GM18873 (cell line): Measurements from ENCODE around the gene PRICKLE3.
"Not testable (repeated sequence)": the region's sequence is repeated elsewhere in the genome, so short reads cannot be mapped to it uniquely, and the experiment has no call there.

Experiments used
- ATAC-seq: cut with Tn5 transposase; IDR thresholded peaks from one replicate; pipeline ENCODE4 v1.9.1; 2021; ENCODE audit warnings: mild to moderate bottlenecking, moderate library complexity, moderate number of reproducible peaks; ENCODE audit not compliant: unreplicated experiment, low FRiP score

PRICKLE3 gene

DNA sequence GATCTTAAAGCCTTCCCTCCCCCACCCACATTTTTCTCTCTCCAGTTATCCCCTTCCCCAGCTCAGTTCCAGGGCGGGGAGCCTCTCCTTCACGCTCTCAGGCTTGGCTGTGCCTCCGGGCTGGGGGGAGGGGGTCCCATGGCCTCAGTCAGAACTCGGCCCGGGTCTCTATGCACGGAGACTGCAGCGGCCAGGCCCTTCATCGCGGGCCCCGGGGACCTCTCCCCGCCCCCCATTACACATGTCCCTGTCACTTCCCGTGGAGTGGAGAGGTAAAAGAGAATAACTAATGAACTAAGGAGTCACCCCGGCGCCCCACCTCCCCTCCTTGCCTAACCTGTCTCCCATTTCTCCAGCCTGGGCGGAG, 838 bp upstream of the PRICKLE3 start:
- no peak for ATAC-seq

DNA sequence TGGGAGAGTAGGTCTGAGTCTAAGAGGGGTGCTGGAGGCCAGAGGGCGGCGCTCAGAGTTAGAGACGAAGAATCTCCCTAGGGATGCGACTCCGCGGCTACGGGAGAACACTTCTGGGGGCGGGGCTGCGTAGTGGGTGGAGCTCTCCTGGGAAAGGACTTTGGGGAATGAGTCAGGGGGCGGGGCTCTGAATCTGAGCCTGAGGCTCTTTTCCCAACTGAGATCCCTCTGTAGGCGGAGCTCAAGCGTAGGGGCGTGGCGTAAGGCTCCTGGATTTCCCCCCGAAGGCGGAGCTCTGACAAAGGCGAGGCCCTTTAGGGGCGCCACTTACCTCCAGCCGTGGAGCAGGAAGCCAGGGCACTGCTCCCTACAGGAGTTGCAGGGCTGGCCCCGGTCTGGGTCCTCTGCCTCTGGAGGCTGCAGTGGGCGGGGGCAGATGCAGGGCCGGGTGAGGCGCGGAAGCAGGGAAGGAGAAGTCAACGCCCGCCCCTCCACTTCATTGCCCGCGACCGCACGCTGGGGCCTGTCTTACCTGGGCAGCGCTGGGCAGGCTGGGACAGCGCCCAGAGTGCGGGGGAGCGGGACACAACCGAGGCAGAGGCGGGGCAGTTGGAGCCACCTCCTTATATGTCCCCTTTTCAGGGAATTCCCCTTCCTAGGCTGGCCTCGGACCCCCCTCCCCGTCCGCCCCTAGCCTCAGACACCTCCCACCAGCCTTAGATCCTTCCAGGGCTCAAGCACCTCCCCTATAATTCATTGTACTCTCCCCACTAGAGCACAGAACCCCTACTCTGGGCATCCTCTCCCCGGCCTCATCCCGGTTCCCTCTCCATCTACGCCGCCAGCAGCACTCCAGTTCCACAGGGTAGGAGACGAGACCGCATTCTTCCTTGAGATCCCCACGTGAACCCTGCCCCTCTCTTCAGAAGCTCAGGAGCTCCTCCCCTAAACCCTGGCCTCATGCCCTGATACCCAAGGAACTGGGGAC, 1.6 kb downstream of the PRICKLE3 start:
- ATAC-seq = no peak

- ATAC-seq = no peak
Measured at GRCh38 chrX:49183701-49184281, 2.4 kb downstream of the PRICKLE3 start.

DNA sequence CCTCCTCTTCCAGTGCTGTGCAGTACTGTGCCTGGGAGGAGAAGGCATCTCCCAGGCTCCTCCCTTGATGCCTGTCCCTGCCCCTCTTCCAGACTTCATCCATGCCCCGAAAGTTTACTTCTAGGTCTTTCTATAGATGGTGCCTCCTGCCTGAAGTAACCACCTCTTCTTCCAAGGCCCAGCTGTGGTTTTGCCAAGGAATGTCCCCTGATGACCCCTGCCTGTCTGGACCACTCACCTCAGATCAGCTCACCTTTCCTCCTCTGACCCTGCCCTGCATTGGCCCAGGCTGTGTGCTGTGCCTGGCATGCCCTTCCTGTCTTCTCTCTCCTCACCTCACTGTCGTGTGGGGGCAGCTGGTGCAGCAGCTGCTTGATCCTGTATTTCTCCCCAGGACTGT, 6.8 kb downstream of the PRICKLE3 start:
- no peak for ATAC-seq

GRCh38 chrX:49178537-49178936, 7.6 kb downstream of the PRICKLE3 start:
- ATAC-seq = no peak

- no peak for ATAC-seq
Measured at GRCh38 chrX:49177873-49178480, 8.2 kb downstream of the PRICKLE3 start.

- ATAC-seq = no peak
Measured at GRCh38 chrX:49177338-49177833, 8.8 kb downstream of the PRICKLE3 start.

DNA sequence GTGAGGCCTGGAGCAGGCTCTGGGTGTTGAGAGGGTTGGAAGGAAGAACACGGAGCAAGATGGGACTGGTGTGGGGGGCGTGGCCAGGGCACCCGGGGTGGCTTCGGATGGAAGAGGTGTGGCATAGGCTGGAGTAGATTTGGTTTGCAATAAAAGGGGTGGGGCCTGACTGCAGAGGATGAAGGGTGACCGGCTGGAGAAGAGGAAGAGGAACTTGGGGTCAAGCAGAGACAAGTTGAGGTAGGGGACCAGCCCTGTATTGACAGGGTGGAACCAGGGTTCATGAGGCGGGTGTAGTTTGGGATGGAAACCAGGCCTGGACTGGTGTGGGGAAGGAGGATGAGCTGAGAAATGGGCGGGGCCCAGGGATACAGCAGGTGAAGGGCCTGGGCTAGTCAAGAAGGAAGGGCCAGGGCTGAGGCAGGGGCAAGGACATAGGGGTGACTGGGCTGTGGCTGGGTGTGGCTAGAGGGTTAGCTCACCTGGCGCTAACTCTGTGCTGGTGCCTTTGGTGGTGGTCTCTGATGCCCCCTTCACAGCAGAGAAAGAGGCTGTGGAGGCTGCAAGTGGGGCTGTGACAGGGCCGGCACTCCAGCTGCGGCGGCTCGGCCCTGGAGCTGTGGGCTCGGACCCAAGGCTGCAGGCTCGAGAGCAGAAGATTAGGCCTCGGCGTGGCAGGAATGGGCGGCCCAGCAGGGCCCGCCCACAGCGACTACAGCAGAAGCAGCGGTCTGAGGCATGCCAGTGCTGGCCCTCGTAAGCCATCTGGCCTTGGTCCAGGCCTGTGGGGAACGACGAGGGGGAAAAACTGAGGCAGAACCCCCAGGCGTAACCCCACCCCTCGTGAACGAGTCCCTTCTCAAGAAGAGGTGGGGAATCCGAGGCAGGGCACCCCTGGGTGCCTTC, 9.5 kb downstream of the PRICKLE3 start:
- ATAC-seq = no peak

DNA sequence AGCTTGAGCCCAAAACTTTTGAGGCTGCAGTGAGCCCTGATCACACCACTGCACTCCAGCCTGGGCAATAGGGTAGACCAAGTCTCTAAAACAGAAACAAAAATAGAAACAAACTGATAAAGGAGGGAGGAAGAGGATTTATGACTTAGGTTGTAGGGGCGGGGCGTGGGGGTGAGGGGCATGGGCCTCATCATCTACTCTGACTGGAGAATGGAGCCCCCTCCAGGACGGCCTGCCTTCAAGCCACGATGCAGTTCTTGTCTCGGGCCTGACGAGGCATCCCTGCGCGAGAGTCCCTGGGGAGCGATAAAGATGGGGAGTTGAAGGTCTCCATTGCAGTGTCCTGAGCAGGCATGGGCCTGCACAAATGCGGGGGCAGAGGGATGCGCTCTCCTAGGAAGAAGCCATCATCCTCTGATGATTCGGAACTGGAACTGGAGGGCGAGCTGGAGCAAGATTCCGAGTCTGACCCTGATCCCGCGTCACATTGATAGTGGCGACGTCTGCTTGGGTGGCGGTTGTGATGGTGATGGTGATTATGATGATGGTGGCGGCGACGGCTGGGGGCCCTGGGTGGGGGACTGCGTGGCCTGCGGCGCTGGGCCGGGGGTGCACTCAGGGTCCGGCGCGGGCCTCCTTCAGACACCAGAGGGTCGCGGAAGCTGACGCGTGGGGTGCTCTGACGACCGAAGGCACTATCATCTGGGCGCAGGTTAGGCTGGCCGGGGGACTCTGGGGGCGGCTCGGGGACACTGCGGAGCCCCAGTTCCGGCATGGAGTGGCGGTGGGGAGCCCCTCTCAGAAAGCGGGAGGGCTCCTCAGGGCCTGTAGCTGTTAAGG, 10.5 kb downstream of the PRICKLE3 start:
- ATAC-seq = no peak

DNA sequence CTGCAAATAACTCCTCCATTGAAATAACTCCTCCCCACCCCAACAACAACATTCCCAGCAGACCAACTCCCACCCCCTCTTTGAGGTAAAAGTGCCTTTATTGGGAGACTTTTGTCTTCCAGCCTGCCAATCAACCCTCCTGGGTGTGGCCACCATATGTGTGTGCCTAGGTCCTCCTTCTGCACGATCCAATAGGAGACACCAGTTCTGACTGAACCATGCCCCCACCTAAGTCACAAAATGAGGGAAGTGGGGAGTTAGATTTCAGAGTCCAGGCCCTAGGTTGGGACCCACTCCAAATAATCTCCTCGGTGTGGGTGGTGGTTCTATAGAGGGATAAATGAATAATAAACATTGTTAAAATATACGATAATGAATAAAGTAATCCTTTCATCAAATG, 11.4 kb downstream of the PRICKLE3 start:
- no peak for ATAC-seq

- ATAC-seq = not testable (repeated sequence)
Measured at GRCh38 chrX:49173544-49173943, 12.6 kb downstream of the PRICKLE3 start.

- peak; percentile 49 for ATAC-seq
Measured at GRCh38 chrX:49172280-49172780, 13.8 kb downstream of the PRICKLE3 start.

GRCh38 chrX:49171752-49172279, 14.4 kb downstream of the PRICKLE3 start, which contains the start of gene PLP2:
Gene PLP2 (plus strand): TSS chrX:49171898. CDS start chrX:49172001, 103 bp downstream.
- ATAC-seq = no peak

GRCh38 chrX:49167740-49168108, 18.4 kb downstream of the PRICKLE3 start:
- ATAC-seq = no peak

DNA sequence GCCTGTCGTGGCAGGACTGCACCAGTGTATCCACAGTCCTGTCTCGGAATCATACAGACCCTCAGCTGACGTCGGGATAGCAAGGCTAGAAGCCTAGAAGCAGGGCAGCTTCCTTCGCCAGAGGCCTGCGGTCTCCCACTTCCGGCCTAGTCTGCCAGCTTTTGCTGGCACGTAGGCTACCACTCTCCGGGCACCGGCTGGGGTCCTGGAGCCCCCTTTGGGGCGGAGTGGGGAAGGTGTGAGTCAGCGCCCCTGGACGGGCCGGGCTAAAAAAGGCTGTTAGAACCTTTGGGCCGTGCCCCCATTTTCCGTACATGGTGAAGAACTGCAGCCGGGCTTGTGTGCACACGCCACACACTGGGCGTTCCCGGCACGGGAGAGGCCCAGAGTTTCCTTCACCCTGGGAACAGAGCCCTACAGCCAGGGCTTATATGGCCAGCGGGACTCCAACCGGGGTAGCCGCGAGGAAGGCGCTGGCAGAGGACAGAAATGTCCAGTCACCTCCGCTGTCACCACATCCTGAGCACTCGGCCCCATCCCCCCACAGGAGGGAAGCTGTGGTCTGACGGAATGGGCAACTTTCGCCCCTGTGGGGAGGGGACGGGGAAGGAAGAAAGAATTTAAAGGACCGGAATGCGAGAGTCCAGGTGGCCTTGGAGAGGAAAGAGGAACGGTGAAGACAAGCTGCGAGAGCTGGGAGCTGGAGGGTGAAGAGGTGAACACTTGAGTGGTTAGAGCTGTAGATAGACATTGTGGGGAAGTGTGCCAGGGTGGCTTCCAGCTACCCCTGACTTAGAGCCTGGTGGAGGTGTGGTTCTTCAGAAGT, 19.0 kb downstream of the PRICKLE3 start:
- no peak for ATAC-seq

DNA sequence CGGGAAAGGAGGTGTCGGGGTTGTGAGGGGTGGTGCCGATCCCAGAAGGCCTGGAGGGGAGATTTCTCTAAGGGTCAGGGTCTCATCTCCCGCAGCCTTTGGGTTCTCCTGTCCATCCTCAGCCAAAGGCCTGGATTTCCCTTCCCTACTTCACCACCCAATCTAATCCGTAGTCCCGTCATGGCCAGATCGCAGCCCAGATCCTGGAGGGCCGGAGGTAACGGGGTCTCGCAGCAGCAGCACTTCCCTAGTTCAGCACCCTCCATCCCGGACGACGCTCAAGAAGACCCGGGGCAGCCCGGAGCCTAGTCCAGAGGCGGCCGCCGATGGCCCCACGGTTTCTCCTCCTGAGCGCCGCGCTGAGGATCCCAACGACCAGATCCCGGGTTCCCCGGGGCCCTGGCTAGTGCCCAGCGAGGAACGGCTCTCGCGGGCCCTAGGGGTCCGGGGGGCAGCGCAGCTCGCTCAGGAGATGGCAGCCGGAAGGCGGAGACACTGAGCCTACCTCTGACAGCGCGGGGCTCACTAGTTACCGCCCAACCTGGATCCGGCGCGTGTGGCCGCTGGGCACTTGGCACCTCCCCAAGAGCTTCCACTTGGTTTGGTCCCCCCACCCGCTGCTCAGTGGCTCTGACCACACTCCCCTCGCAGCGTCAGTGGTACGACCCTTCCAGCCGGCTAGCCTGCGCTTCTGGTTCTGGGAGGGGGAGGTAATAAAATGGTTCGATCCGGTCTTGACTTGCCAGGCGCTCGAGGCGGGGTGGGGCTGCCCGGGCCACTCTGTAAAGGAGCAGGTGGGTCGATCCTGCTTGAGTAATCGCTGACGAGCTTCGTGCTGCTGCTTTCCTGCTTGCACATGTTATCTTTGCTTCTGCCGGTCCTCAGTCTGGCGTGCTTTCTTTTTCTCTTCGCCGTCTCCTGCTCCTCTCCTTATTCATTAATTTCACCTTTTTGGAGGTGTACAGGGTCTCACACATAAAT, 20.0 kb downstream of the PRICKLE3 start:
- peak; percentile 41 for ATAC-seq
